CD4-positive, alpha-beta T cell treated with Interferon alpha-2 for 1 hour (primary cell): ENCODE data around the gene AKR7A3.

Experiments
- DNase-seq, 2 donors: peaks; one replicate each; pipeline ENCODE4 v3.0.0-alpha.2; 2020 to 2022

The AKR7A3 gene

DNA sequence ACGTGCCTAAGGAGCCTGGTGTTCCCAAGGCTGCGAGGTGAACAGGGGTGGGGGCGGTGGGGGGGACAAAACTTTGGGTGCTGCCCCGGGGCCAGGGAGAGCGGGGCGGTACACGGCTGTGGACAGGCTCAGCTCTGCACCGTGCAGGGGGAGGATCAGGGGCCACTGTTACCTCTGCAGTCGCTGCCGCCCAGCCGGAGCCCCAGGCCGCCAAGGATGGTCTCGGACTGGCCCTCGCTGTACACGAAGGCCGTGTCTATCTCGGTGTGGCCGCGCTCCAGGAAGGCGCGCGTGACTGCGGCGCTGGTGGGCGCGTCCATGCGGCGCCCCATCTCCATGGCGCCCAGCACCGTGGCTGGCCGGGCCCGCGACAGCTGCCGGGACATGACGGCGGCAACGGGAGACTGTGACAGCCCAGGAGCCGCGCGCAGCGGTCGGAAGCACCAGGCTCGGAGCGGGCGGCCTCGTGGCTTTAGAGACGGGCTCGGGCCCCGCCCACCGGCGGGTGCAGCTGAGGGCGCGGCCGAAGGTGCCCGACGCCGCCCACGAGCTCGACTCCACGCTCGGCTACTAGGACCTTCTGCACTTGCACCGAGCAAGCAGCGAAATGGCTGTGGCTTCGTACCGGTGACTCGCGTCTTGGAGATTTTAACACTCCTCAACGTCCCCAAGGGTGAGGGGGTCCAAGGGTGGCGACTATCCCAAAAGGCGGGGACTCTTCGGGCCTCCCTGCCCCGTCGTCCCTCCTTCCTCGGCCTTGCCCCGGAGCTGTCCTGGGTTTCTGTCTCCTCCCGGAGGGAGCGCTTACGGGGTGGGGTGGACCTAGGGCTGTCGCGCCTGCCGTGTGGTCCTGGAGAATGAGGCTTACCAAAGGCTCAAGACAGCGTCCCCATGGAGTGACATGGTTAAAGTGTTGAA, at the start of gene AKR7A3:
AKR7A3 (minus strand) TSS at position 447 of the 918 bp plus-strand sequence; CDS start at position 386, 61 bp downstream.
- DNase-seq = peak; percentile 32 to 63

- no peak for DNase-seq
Observed at GRCh38 chr1:19338323-19338762, 49.8 kb upstream of the AKR7A3 start.

DNA sequence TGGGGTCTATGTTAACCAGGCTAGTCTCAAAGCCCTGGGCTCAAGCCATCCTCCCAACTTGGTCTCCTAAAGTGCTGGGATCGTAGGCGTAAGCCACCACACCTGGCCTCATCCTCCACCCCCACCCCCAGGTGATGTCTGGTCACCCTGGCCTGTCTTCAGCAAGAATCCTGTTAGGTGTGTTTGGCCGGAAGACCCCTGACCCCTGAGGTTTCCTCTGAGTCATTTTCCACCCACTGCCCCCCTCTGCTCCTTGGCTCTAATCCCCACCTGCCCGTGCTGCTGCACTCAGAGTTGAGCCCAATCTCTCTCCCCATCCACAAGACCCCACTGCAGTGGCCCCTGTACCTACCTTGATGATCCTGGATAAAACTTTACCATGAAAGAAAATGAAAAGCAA, 48.7 kb upstream of the AKR7A3 start:
- DNase-seq = no peak

- no peak for DNase-seq
Observed at GRCh38 chr1:19336543-19336942, 48.0 kb upstream of the AKR7A3 start.

DNA sequence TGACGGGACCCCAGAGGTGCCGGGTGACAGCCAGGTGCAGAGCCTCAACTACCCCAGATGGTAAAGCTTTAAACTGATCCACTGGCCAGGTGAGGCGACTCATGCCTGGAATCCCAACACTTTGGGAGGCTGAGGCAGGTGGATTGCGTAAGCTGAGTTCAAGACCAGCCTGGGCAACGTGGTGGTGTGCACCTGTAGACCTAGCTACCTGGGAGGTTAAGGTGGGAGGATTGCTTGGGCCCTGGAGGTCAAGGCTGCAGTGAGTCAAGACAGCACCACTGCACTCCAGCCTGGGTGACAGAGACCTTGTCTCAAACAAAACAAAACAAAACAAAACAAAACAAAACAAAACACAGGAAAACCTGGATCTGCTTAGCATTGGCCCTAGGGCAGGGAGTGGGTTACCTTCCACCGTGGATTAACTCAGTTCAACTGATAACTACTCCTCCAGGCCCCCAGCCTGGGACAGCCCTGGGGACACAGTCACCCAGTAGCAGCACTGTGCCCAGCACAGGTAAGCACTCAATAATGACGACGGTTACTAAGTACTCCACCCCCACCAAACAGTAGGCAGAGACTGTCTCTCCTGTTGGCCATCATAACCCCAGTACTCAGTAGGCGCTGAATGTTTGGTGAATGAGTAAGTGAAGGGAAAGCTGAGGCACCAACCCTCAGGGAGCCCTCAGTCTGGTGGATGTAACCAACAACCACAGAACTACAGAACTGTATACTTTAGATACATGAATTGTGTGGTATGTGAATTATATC, 45.2 kb upstream of the AKR7A3 start:
- no peak for DNase-seq

DNA sequence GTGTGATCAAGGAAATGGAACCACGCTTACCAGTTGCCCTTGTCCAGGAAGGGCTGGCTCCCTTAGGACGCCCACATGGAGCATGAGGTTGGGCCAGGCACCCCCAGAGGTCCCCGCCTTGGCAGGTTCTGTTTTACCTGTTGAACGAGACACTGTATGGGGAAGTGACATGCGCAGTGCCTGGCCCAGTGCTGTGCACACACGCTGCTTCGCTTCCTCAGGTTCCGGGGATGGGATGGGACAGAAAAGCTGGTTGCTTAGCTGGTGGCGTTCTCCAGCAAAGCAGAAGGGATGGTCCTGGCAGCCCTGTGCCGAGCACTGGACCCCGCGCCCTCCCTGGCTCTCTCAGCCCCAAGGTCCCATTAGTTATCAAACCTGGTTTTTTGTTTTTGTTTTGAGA, 44.3 kb upstream of the AKR7A3 start:
- no peak for DNase-seq

DNA sequence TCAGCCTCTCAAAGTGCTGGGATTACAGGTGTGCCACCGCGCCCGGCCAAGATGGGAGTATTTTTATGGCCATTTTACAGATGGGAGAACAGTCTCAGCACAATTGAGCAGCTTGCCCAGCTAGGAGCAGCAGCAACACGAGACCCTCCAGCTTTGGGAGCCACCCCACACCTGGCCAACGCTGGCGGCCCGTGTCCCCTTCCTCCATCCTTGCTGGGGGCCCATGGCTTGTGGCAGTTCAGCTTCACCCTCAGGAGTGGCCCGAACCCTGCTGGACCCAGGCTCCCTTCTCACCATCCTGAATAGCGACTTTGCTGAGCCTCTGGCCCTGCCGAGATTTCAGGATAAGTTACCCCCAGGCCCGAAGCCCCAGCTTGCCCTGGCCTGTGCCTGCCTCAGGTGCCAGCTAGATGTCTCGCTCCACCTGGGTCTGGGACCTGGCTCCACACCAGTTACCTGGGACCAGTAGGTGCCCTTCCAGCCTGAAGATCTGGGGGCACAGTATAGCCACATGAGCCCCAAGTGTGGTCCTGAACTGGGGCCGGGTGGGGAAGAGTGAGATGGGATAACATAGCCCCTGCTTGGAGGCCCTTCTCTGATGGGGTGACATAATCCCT, 42.8 kb upstream of the AKR7A3 start:
- no peak for DNase-seq

DNA sequence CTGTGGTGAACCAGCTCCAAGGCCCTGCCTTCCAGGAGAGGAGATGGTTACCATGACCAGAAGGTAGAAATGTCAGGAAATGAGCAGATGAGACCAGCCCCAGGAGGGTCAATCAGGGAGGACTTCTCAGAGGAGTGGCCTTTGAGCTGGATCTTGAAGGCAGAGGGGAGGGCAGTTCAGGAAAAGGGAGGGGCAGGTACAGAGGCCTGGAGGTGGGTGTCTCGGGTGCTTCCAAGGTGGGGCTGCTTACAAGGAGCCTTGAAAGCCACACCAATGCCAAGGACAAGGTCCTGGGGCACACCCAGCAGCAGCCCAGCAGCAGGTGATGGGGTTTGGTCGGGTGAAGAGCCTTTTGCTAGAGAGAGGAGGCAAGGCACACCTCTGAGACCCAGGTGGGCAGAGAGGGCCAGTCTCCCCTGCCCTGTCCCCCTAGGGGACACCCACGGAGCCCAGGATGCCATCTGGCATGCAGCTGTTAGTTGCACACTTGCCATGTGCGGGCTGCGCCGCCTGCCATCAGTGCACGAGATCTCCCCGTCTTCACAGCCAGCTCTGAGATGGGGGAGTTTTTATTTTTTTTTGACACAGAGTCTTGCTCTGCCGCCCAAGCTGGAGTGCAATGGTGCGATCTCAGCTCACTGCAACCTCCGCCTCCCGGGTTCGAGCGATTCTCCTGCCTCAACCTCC, 42.0 kb upstream of the AKR7A3 start:
- DNase-seq = no peak

- no peak for DNase-seq
Observed at GRCh38 chr1:19329611-19330010, 41.0 kb upstream of the AKR7A3 start.

DNA sequence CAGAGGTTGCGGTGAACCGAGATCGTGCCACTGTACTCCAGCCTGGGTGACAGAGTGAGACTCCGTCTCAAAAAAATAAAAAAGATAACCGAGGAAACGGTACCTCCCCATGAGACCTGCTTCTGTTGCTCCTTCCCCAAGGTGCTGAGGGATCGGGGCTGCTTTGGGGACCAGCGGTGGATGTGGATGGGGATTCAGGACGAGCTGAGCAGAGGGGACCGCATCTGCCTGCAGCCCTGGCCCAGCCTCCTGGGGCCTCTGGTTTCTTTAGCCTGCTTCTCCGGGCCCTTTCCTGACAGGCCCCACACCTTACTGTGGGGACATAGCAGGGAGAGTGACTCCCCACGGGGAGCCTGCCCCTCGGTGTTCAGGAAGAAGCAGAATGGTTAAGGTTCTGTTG, 40.6 kb upstream of the AKR7A3 start:
- DNase-seq = no peak

GRCh38 chr1:19328486-19328885, 39.9 kb upstream of the AKR7A3 start:
- no peak for DNase-seq

DNA sequence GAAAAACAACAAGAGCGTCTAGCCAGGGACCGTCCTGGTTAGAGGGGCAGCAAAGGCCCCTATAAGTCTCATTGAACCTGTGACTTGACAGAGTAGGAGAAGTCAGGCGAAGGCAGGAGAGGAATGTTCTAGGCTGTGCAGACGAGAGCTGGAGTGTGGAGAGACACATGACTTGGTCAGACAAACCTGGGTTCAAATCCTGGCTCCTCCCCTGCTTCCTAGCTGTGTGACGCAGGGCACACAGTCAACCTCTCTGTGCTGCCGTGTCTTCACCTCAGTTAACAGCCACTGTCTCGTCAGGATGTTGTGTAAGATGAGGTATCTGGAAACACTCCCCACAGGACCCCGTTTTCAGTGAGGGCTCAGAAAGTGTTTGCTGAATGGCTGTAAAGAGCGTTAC, 39.2 kb upstream of the AKR7A3 start:
- DNase-seq = no peak

- no peak for DNase-seq
Observed at GRCh38 chr1:19327301-19327700, 38.7 kb upstream of the AKR7A3 start.

- DNase-seq = no peak
Observed at GRCh38 chr1:19326748-19327065, 38.1 kb upstream of the AKR7A3 start.

DNA sequence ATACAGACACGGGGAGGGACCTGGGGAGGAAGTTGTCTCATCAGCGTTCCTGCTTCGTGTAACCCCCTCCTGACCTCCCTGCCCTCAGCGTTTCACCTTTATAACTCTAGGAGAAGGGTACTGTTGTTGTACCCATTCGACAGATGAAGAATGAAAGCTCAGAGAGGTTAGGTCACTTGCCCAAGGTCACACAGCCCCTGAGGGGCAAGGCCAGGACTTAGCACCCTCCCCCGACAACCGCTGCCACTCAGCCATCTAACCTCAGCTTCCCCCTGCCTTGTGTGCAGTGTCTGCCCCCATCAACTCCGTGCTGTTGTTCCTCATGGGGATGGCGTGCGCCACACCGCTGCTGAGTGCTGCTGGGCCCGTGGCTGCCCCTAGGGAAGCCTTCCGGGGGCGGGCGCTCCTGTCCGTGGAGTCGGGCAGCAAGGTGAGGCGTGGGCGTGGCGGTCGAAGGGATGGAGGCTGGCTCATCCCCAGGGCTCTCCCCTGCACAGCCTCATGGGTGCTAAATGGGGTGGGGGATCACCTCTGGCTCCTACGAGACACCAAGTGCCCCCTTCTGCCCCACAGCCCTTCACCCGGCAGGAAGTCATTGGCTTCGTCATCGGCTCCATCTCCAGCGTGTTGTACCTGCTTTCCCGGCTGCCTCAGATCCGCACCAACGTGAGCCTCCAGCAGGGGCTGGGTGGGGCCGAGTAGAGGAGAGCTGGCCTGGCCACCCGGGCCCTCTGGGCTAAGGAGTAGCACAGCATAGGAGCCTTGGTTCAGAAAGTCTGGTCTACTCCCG, 37.6 kb upstream of the AKR7A3 start:
- no peak for DNase-seq

- DNase-seq = no peak
Observed at GRCh38 chr1:19325368-19325957, 36.9 kb upstream of the AKR7A3 start.

DNA sequence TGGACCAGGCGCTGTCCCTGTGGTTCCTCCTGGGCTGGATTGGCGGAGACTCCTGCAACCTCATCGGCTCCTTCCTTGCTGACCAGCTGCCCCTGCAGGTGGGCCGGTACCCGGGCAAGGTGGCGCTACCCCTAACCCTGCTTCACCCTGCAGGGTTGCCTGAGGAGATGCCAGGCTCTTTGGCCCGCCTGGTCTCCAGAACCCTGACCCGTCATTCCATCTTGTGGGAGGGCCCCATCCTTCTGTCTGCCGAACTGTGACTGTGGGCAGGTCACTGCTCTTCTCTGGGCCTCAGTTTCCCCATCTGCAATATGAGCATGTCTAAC, 36.1 kb upstream of the AKR7A3 start:
- DNase-seq = no peak

DNA sequence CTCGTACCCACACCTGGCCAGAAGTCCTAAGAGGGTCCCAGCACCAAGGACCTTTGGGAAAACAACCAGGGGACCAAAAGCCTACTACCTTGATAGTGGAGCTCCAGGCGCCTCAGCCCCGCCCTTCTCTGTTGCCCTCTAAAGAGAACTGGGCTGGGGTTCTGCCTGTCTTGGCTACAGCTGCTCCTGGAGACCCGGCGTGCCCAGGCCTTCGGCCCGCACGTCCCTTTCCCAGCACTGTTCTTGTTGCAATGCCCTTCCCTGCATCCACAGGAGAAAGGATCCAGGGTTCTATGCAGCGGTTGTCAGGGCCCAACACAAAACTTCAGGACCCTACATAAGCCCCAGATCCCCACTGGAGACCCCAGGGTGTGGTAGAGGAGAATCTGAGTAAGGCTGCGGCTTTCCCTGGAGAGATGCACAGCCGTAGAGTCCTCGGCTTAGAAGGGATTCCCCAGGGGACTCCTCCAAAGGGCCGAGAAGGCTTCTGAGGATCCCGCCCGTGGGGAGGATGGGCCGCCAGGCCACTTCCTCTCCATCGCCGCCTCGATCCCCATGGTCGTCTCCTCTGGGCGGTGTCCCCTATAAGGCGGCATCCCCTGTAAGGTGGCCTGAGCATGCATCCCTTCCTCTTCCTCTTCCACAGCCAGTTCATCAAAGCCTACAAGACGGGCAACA, 35.6 kb upstream of the AKR7A3 start:
- DNase-seq = no peak

- DNase-seq = no peak
Observed at GRCh38 chr1:19322481-19322880, 33.9 kb upstream of the AKR7A3 start.

GRCh38 chr1:19321071-19321470, 32.5 kb upstream of the AKR7A3 start:
- DNase-seq = no peak

- DNase-seq = no peak
Observed at GRCh38 chr1:19319196-19319595, 30.6 kb upstream of the AKR7A3 start.
